Epithelial cell of proximal tubule (primary cell): ENCODE results near the gene CIART. TPM values are rescaled to one million over a fixed set of nuclear protein-coding genes. Genes with fewer than 3 reads are reported as not detected.
"Not testable (repeated sequence)": the region's sequence is repeated elsewhere in the genome, so short reads cannot be mapped to it uniquely, and the experiment has no call there.

ENCODE experiments used
- DNase-seq: peaks from one replicate; pipeline ENCODE4 v3.0.0-alpha.2; 2011; ENCODE audit warnings: low read depth
- H3K4me3 ChIP-seq: 2 replicates; pipeline ENCODE4 v1.5.1; 2011; ENCODE audit warnings: low read depth, mild to moderate bottlenecking, low read length
- CTCF ChIP-seq: conservative IDR thresholded peaks from 2 replicates; pipeline ENCODE4 v1.5.1; 2012; ENCODE audit warnings: low read depth, mild to moderate bottlenecking, low read length
- total RNA-seq: library from RNA; depleted of rRNA; stranded (reverse); fragments of >200 nt; gene quantifications from 2 replicates; pipeline ENCODE4 v1.2.3, GENCODE V29; 2015

The CIART gene
- total RNA-seq, 1 donor from 2014 or later, result 3.6 TPM

- TF ChIP-seq CTCF, result no peak
- H3K4me3 ChIP-seq, result no peak overlapping the region
- no peak for DNase-seq
Observed at GRCh38 chr1:150288382-150288781, 6.0 kb downstream of the CIART start.

GRCh38 chr1:150288822-150289221 is 6.5 kb downstream of the CIART start:
- DNase-seq, result no peak
- H3K4me3 ChIP-seq, result no peak overlapping the region
- no peak for TF ChIP-seq CTCF

GRCh38 chr1:150293433-150294253 is 11.3 kb downstream of the CIART start, which contains the start of gene MRPS21:
MRPS21 (plus strand) TSS chr1:150293861; CDS start chr1:150294367, 506 bp downstream.
- TF ChIP-seq CTCF, result no peak
- peak within 1 kb of the TSS; percentile 92 for H3K4me3 ChIP-seq
- peak; percentile 56 for DNase-seq

GRCh38 chr1:150295476-150295875 is 13.1 kb downstream of the CIART start:
- DNase-seq, result no peak
- H3K4me3 ChIP-seq, result no peak overlapping the region
- no peak for TF ChIP-seq CTCF

GRCh38 chr1:150299716-150300115 is 17.4 kb downstream of the CIART start:
- no peak for DNase-seq
- TF ChIP-seq CTCF, result no peak
- no peak overlapping the region for H3K4me3 ChIP-seq

- no peak for DNase-seq
- TF ChIP-seq CTCF, result no peak
- no peak overlapping the region for H3K4me3 ChIP-seq
Observed at GRCh38 chr1:150302338-150302737, 20.0 kb downstream of the CIART start.

GRCh38 chr1:150302902-150303301 is 20.5 kb downstream of the CIART start:
- no peak for TF ChIP-seq CTCF
- DNase-seq, result no peak
- no peak overlapping the region for H3K4me3 ChIP-seq

- DNase-seq, H3K4me3 ChIP-seq: not testable (repeated sequence)
Observed at GRCh38 chr1:150308585-150308984, 26.2 kb downstream of the CIART start.
